IMR-90 (cell line): ENCODE data around the gene TFPI. TPM values are rescaled to one million over a fixed set of nuclear protein-coding genes. Genes with fewer than 3 reads are reported as not detected.

Experiments used
- ATAC-seq: fragments of 200-7000 bp; cut with Tn5 transposase; 2 replicates; pipeline ENCODE4 v1.9.1; 2020; ENCODE audit warnings: low read depth, mild to moderate bottlenecking, moderate library complexity
- BruUV-seq: library from RNA; stranded (reverse); fragments of 400-500 nt; replicated peaks from 2 replicates; lab custom pipeline; 2021; lab: Mats Ljungman, UMichigan
- CTCF ChIA-PET: fragments of 300-600 bp; formaldehyde crosslinking; extraction: SDS; loops from one replicate; lab custom pipeline; 2021; ENCODE audit warnings: antibody characterized with exemption; lab: Yijun Ruan, JAX
- POLR2A ChIA-PET: fragments of 300-600 bp; sonication (Branson Sonifier 250); formaldehyde crosslinking; loops from one replicate; lab custom pipeline; 2022; ENCODE audit warnings: antibody characterized with exemption; ENCODE audit not compliant: unreplicated experiment; lab: Charles Lee
- DNase-seq: peaks from one replicate; pipeline ENCODE4 v3.0.0; 2013
- H2AFZ ChIP-seq: replicated peaks from 2 replicates; pipeline ENCODE3; 2013; ENCODE audit warnings: low read length, mild to moderate bottlenecking; ENCODE audit not compliant: poor library complexity
- H2AK5ac ChIP-seq: 2 replicates; pipeline ENCODE4 v1.6.1; 2013; ENCODE audit warnings: low read depth, low read length, inconsistent platforms
- H2AK9ac ChIP-seq: replicated peaks from 2 replicates; pipeline ENCODE3; 2013; ENCODE audit warnings: mild to moderate bottlenecking, low read depth, low read length, moderate library complexity; ENCODE audit not compliant: poor library complexity
- H2BK120ac ChIP-seq: 2 replicates; pipeline ENCODE4 v1.6.1; 2013; ENCODE audit warnings: low read depth, low read length, inconsistent platforms
- H2BK15ac ChIP-seq: 3 replicates; pipeline ENCODE4 v1.6.1; 2013; ENCODE audit warnings: low read depth, low read length, inconsistent platforms
- H2BK20ac ChIP-seq: 2 replicates; pipeline ENCODE4 v1.6.1; 2013; ENCODE audit warnings: low read depth, mild to moderate bottlenecking, inconsistent platforms, low read length, moderate library complexity
- H2BK5ac ChIP-seq: 2 replicates; pipeline ENCODE4 v1.6.1; 2013; ENCODE audit warnings: mild to moderate bottlenecking, low read depth, low read length, inconsistent platforms; ENCODE audit not compliant: poor library complexity, severe bottlenecking
- H3K14ac ChIP-seq: replicated peaks from 2 replicates; pipeline ENCODE4 v1.6.1; 2013; ENCODE audit warnings: low read depth, low read length, inconsistent platforms
- H3K18ac ChIP-seq: 2 replicates; pipeline ENCODE4 v1.6.1; 2013; ENCODE audit warnings: low read depth, low read length, control low read depth
- H3K23ac ChIP-seq: 2 replicates; pipeline ENCODE4 v1.6.1; 2013; ENCODE audit warnings: low read depth, low read length, inconsistent platforms
- H3K27ac ChIP-seq: 2 replicates; pipeline ENCODE4 v1.5.1; 2013; ENCODE audit warnings: mild to moderate bottlenecking, control low read depth, low read length; ENCODE audit not compliant: insufficient read depth
- H3K27me3 ChIP-seq: 2 replicates; pipeline ENCODE4 v1.6.1; 2013; ENCODE audit warnings: low read length; ENCODE audit not compliant: control insufficient read depth, insufficient read depth
- H3K36me3 ChIP-seq: 2 replicates; pipeline ENCODE4 v1.6.1; 2013; ENCODE audit warnings: low read length, mixed read lengths; ENCODE audit not compliant: control insufficient read depth, insufficient read depth
- H3K4ac ChIP-seq: 2 replicates; pipeline ENCODE4 v1.6.1; 2013; ENCODE audit warnings: low read depth, low read length, inconsistent platforms
- H3K4me1 ChIP-seq: 2 replicates; pipeline ENCODE4 v1.6.1; 2013; ENCODE audit warnings: low read length, mixed read lengths; ENCODE audit not compliant: control insufficient read depth, insufficient read depth
- H3K4me2 ChIP-seq: 2 replicates; pipeline ENCODE4 v1.6.1; 2013; ENCODE audit warnings: low read depth, mild to moderate bottlenecking, control low read depth, low read length, moderate library complexity
- H3K4me3 ChIP-seq: 2 replicates; pipeline ENCODE4 v1.5.1; 2013; ENCODE audit warnings: low read depth, mild to moderate bottlenecking, control low read depth, low read length, moderate library complexity; ENCODE audit not compliant: insufficient read depth
- H3K56ac ChIP-seq: 2 replicates; pipeline ENCODE4 v1.6.1; 2013; ENCODE audit warnings: low read length, inconsistent platforms; ENCODE audit not compliant: insufficient read depth; ENCODE audit errors: extremely low read depth
- H3K79me1 ChIP-seq, 2 experiments: 2 replicates each; pipeline ENCODE4 v1.6.1; 2013; ENCODE audit warnings: low read length in 2 of 2, inconsistent platforms in 1 of 2, low read depth in 1 of 2
- H3K9ac ChIP-seq: 2 replicates; pipeline ENCODE4 v1.6.1; 2013; ENCODE audit warnings: low read depth, low read length, control low read depth
- H3K9me1 ChIP-seq: 2 replicates; pipeline ENCODE4 v1.6.1; 2013; ENCODE audit warnings: low read length, inconsistent platforms; ENCODE audit not compliant: insufficient read depth
- H3K9me3 ChIP-seq: 2 replicates; pipeline ENCODE4 v1.6.1; 2013; ENCODE audit warnings: low read length; ENCODE audit not compliant: control insufficient read depth, insufficient read depth
- H4K20me1 ChIP-seq: 2 replicates; pipeline ENCODE4 v1.6.1; 2013; ENCODE audit warnings: low read length, inconsistent platforms; ENCODE audit not compliant: insufficient read depth
- H4K5ac ChIP-seq: 2 replicates; pipeline ENCODE4 v1.6.1; 2013; ENCODE audit warnings: mild to moderate bottlenecking, low read depth, low read length, control low read depth
- H4K8ac ChIP-seq, 2 experiments: 2 replicates each; pipeline ENCODE4 v1.6.1; 2013; ENCODE audit warnings: low read depth in 2 of 2, low read length in 2 of 2, control low read depth in 1 of 2, inconsistent platforms in 1 of 2
- H4K91ac ChIP-seq: 2 replicates; pipeline ENCODE4 v1.6.1; 2013; ENCODE audit warnings: low read depth, low read length, inconsistent platforms; ENCODE audit not compliant: insufficient read depth
- CEBPB ChIP-seq: IDR thresholded peaks from 2 replicates; pipeline ENCODE4 v1.6.1; 2012; ENCODE audit warnings: low read depth, low read length, improper control_type of control experiment
- CHD1 ChIP-seq: IDR thresholded peaks from 2 replicates; pipeline ENCODE4 v1.6.1; 2012; ENCODE audit warnings: low read depth, low read length, improper control_type of control experiment
- WGBS, 2 experiments: methylation state at CpG; one replicate each; pipeline versions ENCODE4 v1.1.5 to v1.1.7; 2013; ENCODE audit warnings: missing lambda C conversion rate in 2 of 2; ENCODE audit not compliant: insufficient read length in 1 of 2; ENCODE audit errors: extremely low coverage in 2 of 2; 5-methylcytosine and 5-hydroxymethylcytosine counted together
- dilution Hi-C: fragments of 300-500 bp; cut with HindIII; formaldehyde crosslinking; loops from one replicate; pipeline ENCODE4 v1.14.3; 2018; ENCODE audit warnings: low sequenced_read_pairs; ENCODE audit not compliant: unreplicated experiment
- in situ Hi-C: fragments of 300-500 bp; cut with MboI; formaldehyde crosslinking; loops from 3 replicates; pipeline ENCODE4 v1.14.3; 2019; ENCODE audit warnings: low sequenced_read_pairs, inconsistent platforms, mixed read lengths
- intact Hi-C: fragments of 100-400 bp; cut with micrococcal nuclease; formaldehyde crosslinking; loops from 2 replicates; pipeline ENCODE4 v1.10.0; 2022
- polyA plus RNA-seq, 3 experiments: library from polyadenylated mRNA; depleted of rRNA; stranded (reverse); fragments of >200 nt; gene quantifications; 2 replicates each; pipeline ENCODE4 v1.2.3, GENCODE V29; 2012; ENCODE audit warnings: low replicate concordance in 1 of 3
- total RNA-seq: library from RNA; depleted of rRNA; stranded (reverse); fragments of >200 nt; gene quantifications from 2 replicates; pipeline ENCODE4 v1.2.3, GENCODE V29; 2012
- TF ChIP-seq, protein P1 (sequence below): fragments of 150-350 bp; IDR thresholded peaks from 2 replicates; pipeline ENCODE4 v1.6.1; 2017; ENCODE audit warnings: mild to moderate bottlenecking, antibody characterized with exemption, low read length, low read depth

The TFPI gene
- total and polyA plus RNA-seq, 2 of the 4 experiments (the other 2 are of a cell fraction) = 33.9 to 83.0 TPM

DNA sequence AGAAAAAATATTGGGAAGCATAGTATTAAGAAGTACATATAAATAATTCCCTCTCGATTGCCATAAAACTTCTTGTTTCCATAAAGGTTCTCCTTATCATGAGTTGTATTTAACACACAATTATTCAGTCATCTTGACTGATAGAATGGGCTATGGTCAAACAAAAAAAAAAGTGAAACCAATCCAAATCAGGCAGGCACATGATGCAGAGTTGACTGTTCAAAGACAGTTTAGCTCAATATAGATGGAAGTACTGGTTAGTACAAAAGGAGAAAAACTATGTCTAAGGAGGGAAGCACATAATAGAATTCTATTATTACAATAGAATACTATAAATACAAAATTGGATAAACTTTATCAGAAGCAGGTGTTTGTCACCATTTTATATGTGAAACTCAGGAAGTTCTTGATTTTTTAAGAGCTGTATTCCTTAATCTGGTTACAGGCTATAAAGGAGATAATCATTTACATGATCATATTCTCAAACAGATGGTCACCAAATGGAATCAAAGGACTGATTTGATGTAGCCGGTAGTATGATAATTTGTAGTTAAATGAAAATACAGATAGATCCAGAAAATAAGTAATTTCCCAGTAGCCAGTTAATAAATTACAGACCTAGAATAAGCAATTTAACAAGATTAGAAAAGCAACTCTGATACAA is 88.0 kb downstream of the TFPI start:
- H3K14ac ChIP-seq = no peak overlapping the region
- TF ChIP-seq CHD1 (no peak), CEBPB (no peak)
- TF ChIP-seq, protein P1, sequence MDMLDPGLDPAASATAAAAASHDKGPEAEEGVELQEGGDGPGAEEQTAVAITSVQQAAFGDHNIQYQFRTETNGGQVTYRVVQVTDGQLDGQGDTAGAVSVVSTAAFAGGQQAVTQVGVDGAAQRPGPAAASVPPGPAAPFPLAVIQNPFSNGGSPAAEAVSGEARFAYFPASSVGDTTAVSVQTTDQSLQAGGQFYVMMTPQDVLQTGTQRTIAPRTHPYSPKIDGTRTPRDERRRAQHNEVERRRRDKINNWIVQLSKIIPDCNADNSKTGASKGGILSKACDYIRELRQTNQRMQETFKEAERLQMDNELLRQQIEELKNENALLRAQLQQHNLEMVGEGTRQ = no peak
- H3K27me3 ChIP-seq = no peaks in the 10 kb centered on the region
- ATAC-seq = no peak
- H3K4me2 ChIP-seq = no peak overlapping the region
- no peak overlapping the region for H3K4me3 ChIP-seq
- no peak overlapping the region for H2BK15ac ChIP-seq
- no peak overlapping the region for H3K4ac ChIP-seq
- no peak overlapping the region for H2AFZ ChIP-seq
- 0 out of 4 replicates have a peak, but pooled peaks cover 0 to 6% of the 10 kb centered on the region in 2 experiments for H3K79me1 ChIP-seq
- H3K9me1 ChIP-seq = peaks cover 2% of the 10 kb centered on the region; the same call in 1 of the 2 replicates
- H2BK120ac ChIP-seq = no peak overlapping the region
- no peak overlapping the region for H3K27ac ChIP-seq
- peaks cover 12% of the 10 kb centered on the region for H3K36me3 ChIP-seq
- dilution Hi-C loops = no loop called here
- intact Hi-C loops = no loop called here
- no peak overlapping the region for H3K23ac ChIP-seq
- H4K5ac ChIP-seq = no peak overlapping the region
- no peaks in the 10 kb centered on the region for H4K20me1 ChIP-seq
- H2BK20ac ChIP-seq = no peak overlapping the region
- POLR2A ChIA-PET = no interaction called here
- in situ Hi-C loops = loop anchor here (25.0 kb wide), 1 partner anchor 954 kb away; no protein-coding TSS in a partner anchor
- no peak overlapping the region for H3K9ac ChIP-seq
- WGBS, 2 experiments = no CpG with 5 or more reads among the region's 2 CpGs
- H3K4me1 ChIP-seq = 0 out of 2 replicates have a peak, but pooled peaks cover 1% of the 10 kb centered on the region
- no peak overlapping the region for H3K18ac ChIP-seq
- H4K8ac ChIP-seq = no peak overlapping the region
- H2AK9ac ChIP-seq = no peak overlapping the region
- CTCF ChIA-PET = interaction anchor here (0.9 kb wide), 1 partner anchor 34 kb away, joined by 5 read pairs; no protein-coding TSS in a partner anchor
- H2AK5ac ChIP-seq = no peak overlapping the region
- no peak overlapping the region for H2BK5ac ChIP-seq
- no peak for DNase-seq
- no TSS peak for BruUV-seq
- H4K91ac ChIP-seq = no peak overlapping the region
- no peaks in the 10 kb centered on the region for H3K9me3 ChIP-seq
- H3K56ac ChIP-seq = no peak overlapping the region
